K562 (cell line): ENCODE results near the gene POU4F3. TPM values are rescaled to one million over a fixed set of nuclear protein-coding genes. Genes with fewer than 3 reads are reported as not detected.

Experiments used
- BRF1 ChIP-seq: IDR thresholded peaks from 3 replicates; pipeline ENCODE4 v1.6.1; 2011; ENCODE audit warnings: borderline replicate concordance, mild to moderate bottlenecking; ENCODE audit not compliant: insufficient read length; ENCODE audit errors: extremely low read depth
- E2F5 ChIP-seq: sonication (generic); formaldehyde crosslinking; IDR thresholded peaks from 2 replicates; pipeline ENCODE4 v1.8.0; 2022; ENCODE audit warnings: mild to moderate bottlenecking, missing genetic modification reagents
- ERF ChIP-seq: fragments of 450-650 bp; formaldehyde crosslinking; IDR thresholded peaks from 2 replicates; pipeline ENCODE4 v1.4.0; 2020; ENCODE audit warnings: mild to moderate bottlenecking, mixed read lengths
- FOXP4 ChIP-seq: sonication (generic); formaldehyde crosslinking; IDR thresholded peaks from 2 replicates; pipeline ENCODE4 v1.8.0; 2022; ENCODE audit warnings: mild to moderate bottlenecking, missing genetic modification reagents, borderline replicate concordance
- KAT7 ChIP-seq: sonication (generic); formaldehyde crosslinking; IDR thresholded peaks from 2 replicates; pipeline ENCODE4 v1.8.0; 2022; ENCODE audit warnings: missing genetic modification reagents, mild to moderate bottlenecking, borderline replicate concordance
- KLF16 ChIP-seq: IDR thresholded peaks from 2 replicates; pipeline ENCODE4 v1.6.1; 2016; ENCODE audit warnings: antibody characterized with exemption
- MCM2 ChIP-seq: fragments of 450-650 bp; IDR thresholded peaks from 2 replicates; pipeline ENCODE4 v1.6.1; 2017; ENCODE audit warnings: low read depth, mild to moderate bottlenecking
- MIER1 ChIP-seq: fragments of 450-650 bp; IDR thresholded peaks from 2 replicates; pipeline ENCODE4 v1.6.1; 2016; ENCODE audit warnings: antibody characterized with exemption, mild to moderate bottlenecking, low read depth
- MXD1 ChIP-seq: fragments of 250-450 bp; sonication (Bioruptor Pico); IDR thresholded peaks from 2 replicates; pipeline ENCODE4 v1.8.0; 2021; ENCODE audit warnings: borderline replicate concordance, mild to moderate bottlenecking, moderate library complexity; ENCODE audit not compliant: poor library complexity, severe bottlenecking
- NFE2 ChIP-seq: IDR thresholded peaks from 2 replicates; pipeline ENCODE4 v1.6.1; 2014; ENCODE audit warnings: antibody characterized with exemption, low read depth
- PHTF2 ChIP-seq: fragments of 250-450 bp; sonication (Bioruptor Pico); IDR thresholded peaks from 2 replicates; pipeline ENCODE4 v1.5.0; 2021; ENCODE audit warnings: mild to moderate bottlenecking
- RNF219 ChIP-seq: fragments of 250-450 bp; sonication (Bioruptor Pico); IDR thresholded peaks from 2 replicates; pipeline ENCODE4 v1.5.0; 2022; ENCODE audit warnings: mild to moderate bottlenecking
- SP1 ChIP-seq: sonication (generic); formaldehyde crosslinking; IDR thresholded peaks from 2 replicates; pipeline ENCODE4 v1.8.1; 2022; ENCODE audit warnings: mild to moderate bottlenecking, missing genetic modification reagents
- STAT5B ChIP-seq: fragments of 250-450 bp; sonication (Bioruptor Pico); IDR thresholded peaks from 2 replicates; pipeline ENCODE4 v1.8.0; 2021; ENCODE audit warnings: mild to moderate bottlenecking, inconsistent platforms
- TAF9B ChIP-seq: fragments of 450-650 bp; IDR thresholded peaks from 2 replicates; pipeline ENCODE4 v1.6.1; 2018; ENCODE audit warnings: mild to moderate bottlenecking; ENCODE audit not compliant: partially characterized antibody
- TCFL5 ChIP-seq: fragments of 250-450 bp; sonication (Bioruptor Pico); conservative IDR thresholded peaks from 2 replicates; pipeline ENCODE4 v1.6.1; 2021; ENCODE audit warnings: mild to moderate bottlenecking, moderate library complexity, matching md5 sums
- TEAD2 ChIP-seq: fragments of 450-650 bp; IDR thresholded peaks from 2 replicates; pipeline ENCODE4 v1.6.1; 2016; ENCODE audit warnings: missing genetic modification characterization, control low read depth, missing compliant biosample characterization
- ZNF518B ChIP-seq: fragments of 250-450 bp; sonication (Bioruptor Pico); IDR thresholded peaks from 2 replicates; pipeline ENCODE4 v1.5.0; 2021; ENCODE audit warnings: mild to moderate bottlenecking, moderate library complexity
- polyA plus RNA-seq, 8 experiments: library from polyadenylated mRNA; depleted of rRNA in 4 of 8; stranded (reverse) in 5 of 8; unstranded in 3 of 8; fragments of >200 nt; fragmentation: Nextera tagmentation in 2 of 8; fragmentation: Illumina TruSeq in 1 of 8; extraction: Ambion mirVana in 2 of 8; extraction: Trizol in 1 of 8; gene quantifications; 2 replicates each; pipeline versions ENCODE4 v1.2.1 to v1.2.3, GENCODE V29; 2011 to 2014; ENCODE audit warnings: inconsistent platforms in 1 of 8, missing spikeins in 1 of 8
- total RNA-seq, 7 experiments: library from RNA; depleted of rRNA in 6 of 7; stranded (reverse); fragments of >200 nt in 6 of 7; fragmentation: Illumina TruSeq in 2 of 7; extraction: Trizol in 2 of 7; gene quantifications; 2 replicates each; pipeline versions ENCODE4 v1.2.1 to v1.2.3, GENCODE V29; 2011 to 2021; ENCODE audit warnings: low replicate concordance in 1 of 7

Gene POU4F3
- total and polyA plus RNA-seq, 9 of the 15 experiments (the other 6 are each of a cell fraction or from before 2014, with no cell fraction given): 0.04 to 0.13 (median 0.07) TPM; not detected in 6

- no peak for TF ChIP-seq MXD1
- no peak for TF ChIP-seq RNF219 (CRISPR knock-in tag)
- no peak for TF ChIP-seq ZNF518B (CRISPR knock-in tag)
- TF ChIP-seq TCFL5: no peak
- no peak for TF ChIP-seq TAF9B
- TF ChIP-seq BRF1: no peak
- TF ChIP-seq SP1 (CRISPR knock-in tag): peak; percentile 22; the same call in 1 of the 2 replicates
- 0 out of 2 replicates have a peak, but pooled peaks have one; percentile 64 for TF ChIP-seq E2F5 (CRISPR knock-in tag)
- no peak for TF ChIP-seq TEAD2 (tag)
- no peak for TF ChIP-seq PHTF2
- no peak; the same call in 1 of the 2 replicates for TF ChIP-seq FOXP4 (CRISPR knock-in tag)
- no peak for TF ChIP-seq MCM2
- no peak for TF ChIP-seq ERF (CRISPR knock-in tag)
- no peak for TF ChIP-seq STAT5B
- TF ChIP-seq KAT7: no peak
- TF ChIP-seq KLF16: no peak
- peak; percentile 97 for TF ChIP-seq MIER1
- no peak for TF ChIP-seq NFE2
Measured at GRCh38 chr5:146340260-146341081, 1.8 kb downstream of the POU4F3 start (continued).
